ENCODE data around the gene MUC6.

GRCh38 chr11:1034456-1035295, 1.8 kb downstream of the MUC6 start:
- TF ChIP-seq CTCF (IDR thresholded peaks at IDR 0.05; ENCODE audit: extremely low read depth in 1 of 2, insufficient read depth in 1 of 2, low read depth in 1 of 2, low read length in 2 of 2), result no peak
- no peak for TF ChIP-seq POLR2AphosphoS5 (IDR thresholded peaks at IDR 0.05; ENCODE audit: insufficient read depth, low read depth, low read length)
- no peak for TF ChIP-seq EZH2 (IDR thresholded peaks at IDR 0.05; ENCODE audit: borderline replicate concordance, low read depth, low read length, severe bottlenecking)
- TF ChIP-seq POLR2A (IDR thresholded peaks at IDR 0.05; ENCODE audit: low read depth, low read length), result no peak
- TF ChIP-seq MAX (IDR thresholded peaks at IDR 0.05; ENCODE audit: insufficient read depth, insufficient read length), result no peak
- TF ChIP-seq FOS (IDR thresholded peaks at IDR 0.05; ENCODE audit: borderline replicate concordance, insufficient read depth, low read length), result no peak
- TF ChIP-seq JUN (IDR thresholded peaks at IDR 0.05; ENCODE audit: borderline replicate concordance, insufficient read depth, insufficient read length, low read depth), result no peak
- TF ChIP-seq GATA2 (IDR thresholded peaks at IDR 0.05; ENCODE audit: insufficient read depth, insufficient read length, low read depth, low read length), result no peak
- no peak for TF ChIP-seq MYC (IDR thresholded peaks at IDR 0.05; ENCODE audit: low read depth, low read length)
